Ishikawa (cell line): ENCODE measurements around the gene DHRS7.

Source experiments
- CEBPB ChIP-seq: IDR thresholded peaks from 2 replicates; pipeline ENCODE4 v1.6.1; 2012
- CREB1 ChIP-seq: IDR thresholded peaks from 2 replicates; pipeline ENCODE4 v1.6.1; 2012; ENCODE audit warnings: low read depth
- EGR1 ChIP-seq: IDR thresholded peaks from 2 replicates; pipeline ENCODE4 v1.6.1; 2012
- EP300 ChIP-seq: IDR thresholded peaks from 2 replicates; pipeline ENCODE4 v1.6.1; 2012; ENCODE audit warnings: borderline replicate concordance
- FOXM1 ChIP-seq: IDR thresholded peaks from 2 replicates; pipeline ENCODE4 v1.6.1; 2012; ENCODE audit warnings: low read depth, borderline replicate concordance
- MAX ChIP-seq: IDR thresholded peaks from 2 replicates; pipeline ENCODE4 v1.6.1; 2012
- NFIC ChIP-seq: IDR thresholded peaks from 2 replicates; pipeline ENCODE4 v1.6.1; 2012
- RAD21 ChIP-seq: IDR thresholded peaks from 2 replicates; pipeline ENCODE4 v1.6.1; 2012; ENCODE audit warnings: low read depth
- TAF1 ChIP-seq: IDR thresholded peaks from 2 replicates; pipeline ENCODE4 v1.6.1; 2012; ENCODE audit warnings: low read depth, mild to moderate bottlenecking
- TCF12 ChIP-seq: IDR thresholded peaks from 2 replicates; pipeline ENCODE4 v1.6.1; 2012; ENCODE audit warnings: low read depth
- TEAD4 ChIP-seq: IDR thresholded peaks from 2 replicates; pipeline ENCODE4 v1.6.1; 2012
- YY1 ChIP-seq: IDR thresholded peaks from 2 replicates; pipeline ENCODE4 v1.6.1; 2012; ENCODE audit warnings: low read depth
- ZBTB7A ChIP-seq: IDR thresholded peaks from 2 replicates; pipeline ENCODE4 v1.6.1; 2012; ENCODE audit warnings: low read depth
- TF ChIP-seq, protein P1 (sequence below): IDR thresholded peaks from 2 replicates; pipeline ENCODE4 v1.6.1; 2012
- TF ChIP-seq, protein P2 (sequence below): IDR thresholded peaks from 2 replicates; pipeline ENCODE4 v1.6.1; 2012; ENCODE audit warnings: low read depth, mild to moderate bottlenecking

Gene DHRS7

DNA sequence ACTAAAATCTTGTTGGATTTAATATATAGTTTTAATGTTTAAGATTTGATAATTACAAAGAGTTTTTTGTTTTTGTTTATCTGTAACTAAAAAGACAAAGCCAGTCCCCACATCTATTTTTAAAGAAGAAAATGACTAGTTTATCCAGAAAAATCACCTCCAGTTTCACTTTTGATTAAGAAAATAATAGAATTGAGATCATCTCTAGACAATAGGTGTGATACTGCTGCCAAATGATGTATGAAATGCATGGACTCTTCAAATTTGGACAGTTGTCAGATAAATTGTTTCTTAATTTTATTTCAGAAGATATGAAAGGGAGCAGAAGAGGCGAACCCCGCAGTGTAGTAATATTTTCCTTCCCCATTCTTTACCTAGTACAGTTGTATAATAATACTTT lies 53.5 kb downstream of the DHRS7 start:
- TF ChIP-seq, protein P1, sequence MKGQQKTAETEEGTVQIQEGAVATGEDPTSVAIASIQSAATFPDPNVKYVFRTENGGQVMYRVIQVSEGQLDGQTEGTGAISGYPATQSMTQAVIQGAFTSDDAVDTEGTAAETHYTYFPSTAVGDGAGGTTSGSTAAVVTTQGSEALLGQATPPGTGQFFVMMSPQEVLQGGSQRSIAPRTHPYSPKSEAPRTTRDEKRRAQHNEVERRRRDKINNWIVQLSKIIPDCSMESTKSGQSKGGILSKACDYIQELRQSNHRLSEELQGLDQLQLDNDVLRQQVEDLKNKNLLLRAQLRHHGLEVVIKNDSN = no peak
- TF ChIP-seq CREB1 (no peak), ZBTB7A (no peak), MAX (no peak), FOXM1 (no peak)

GRCh38 chr14:60107477-60107876 lies 57.7 kb downstream of the DHRS7 start:
- no peak for TF ChIP-seq TCF12
- no peak for TF ChIP-seq MAX
- TF ChIP-seq NFIC = no peak
- no peak for TF ChIP-seq RAD21
- TF ChIP-seq, protein P2, sequence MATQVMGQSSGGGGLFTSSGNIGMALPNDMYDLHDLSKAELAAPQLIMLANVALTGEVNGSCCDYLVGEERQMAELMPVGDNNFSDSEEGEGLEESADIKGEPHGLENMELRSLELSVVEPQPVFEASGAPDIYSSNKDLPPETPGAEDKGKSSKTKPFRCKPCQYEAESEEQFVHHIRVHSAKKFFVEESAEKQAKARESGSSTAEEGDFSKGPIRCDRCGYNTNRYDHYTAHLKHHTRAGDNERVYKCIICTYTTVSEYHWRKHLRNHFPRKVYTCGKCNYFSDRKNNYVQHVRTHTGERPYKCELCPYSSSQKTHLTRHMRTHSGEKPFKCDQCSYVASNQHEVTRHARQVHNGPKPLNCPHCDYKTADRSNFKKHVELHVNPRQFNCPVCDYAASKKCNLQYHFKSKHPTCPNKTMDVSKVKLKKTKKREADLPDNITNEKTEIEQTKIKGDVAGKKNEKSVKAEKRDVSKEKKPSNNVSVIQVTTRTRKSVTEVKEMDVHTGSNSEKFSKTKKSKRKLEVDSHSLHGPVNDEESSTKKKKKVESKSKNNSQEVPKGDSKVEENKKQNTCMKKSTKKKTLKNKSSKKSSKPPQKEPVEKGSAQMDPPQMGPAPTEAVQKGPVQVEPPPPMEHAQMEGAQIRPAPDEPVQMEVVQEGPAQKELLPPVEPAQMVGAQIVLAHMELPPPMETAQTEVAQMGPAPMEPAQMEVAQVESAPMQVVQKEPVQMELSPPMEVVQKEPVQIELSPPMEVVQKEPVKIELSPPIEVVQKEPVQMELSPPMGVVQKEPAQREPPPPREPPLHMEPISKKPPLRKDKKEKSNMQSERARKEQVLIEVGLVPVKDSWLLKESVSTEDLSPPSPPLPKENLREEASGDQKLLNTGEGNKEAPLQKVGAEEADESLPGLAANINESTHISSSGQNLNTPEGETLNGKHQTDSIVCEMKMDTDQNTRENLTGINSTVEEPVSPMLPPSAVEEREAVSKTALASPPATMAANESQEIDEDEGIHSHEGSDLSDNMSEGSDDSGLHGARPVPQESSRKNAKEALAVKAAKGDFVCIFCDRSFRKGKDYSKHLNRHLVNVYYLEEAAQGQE = no peak
- TF ChIP-seq TEAD4 = no peak
- TF ChIP-seq EGR1 = no peak
- no peak for TF ChIP-seq EP300
- no peak for TF ChIP-seq TAF1
- no peak for TF ChIP-seq CEBPB
- TF ChIP-seq, protein P1 = no peak
- no peak for TF ChIP-seq YY1
- no peak for TF ChIP-seq ZBTB7A
- TF ChIP-seq CREB1 = no peak
- no peak for TF ChIP-seq FOXM1

- TF ChIP-seq ZBTB7A (no peak), FOXM1 (no peak), EP300 (no peak), RAD21 (no peak), EGR1 (no peak)
Measured at GRCh38 chr14:60106339-60106738, 58.9 kb downstream of the DHRS7 start.

DNA sequence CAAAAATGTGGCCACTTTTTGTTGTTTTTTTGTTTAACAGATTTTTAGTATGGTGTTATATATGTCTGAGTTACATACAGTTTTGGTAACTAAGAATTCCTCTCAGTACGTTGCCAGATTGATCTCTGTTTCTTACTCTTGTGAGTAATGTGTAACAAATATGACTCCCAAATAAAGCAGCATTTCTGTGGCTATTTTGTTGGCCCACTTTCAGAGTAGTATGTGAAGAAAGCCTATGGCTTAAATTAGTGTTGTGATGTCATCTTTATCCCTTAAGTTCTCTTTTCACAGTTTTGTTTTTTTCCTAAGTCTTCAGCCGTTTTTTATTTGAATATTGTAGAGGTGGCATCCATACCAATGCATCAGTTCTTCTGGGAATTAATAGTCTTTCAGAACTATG lies 62.8 kb downstream of the DHRS7 start:
- no peak for TF ChIP-seq CREB1
- no peak for TF ChIP-seq TEAD4
- TF ChIP-seq TAF1 = no peak

DNA sequence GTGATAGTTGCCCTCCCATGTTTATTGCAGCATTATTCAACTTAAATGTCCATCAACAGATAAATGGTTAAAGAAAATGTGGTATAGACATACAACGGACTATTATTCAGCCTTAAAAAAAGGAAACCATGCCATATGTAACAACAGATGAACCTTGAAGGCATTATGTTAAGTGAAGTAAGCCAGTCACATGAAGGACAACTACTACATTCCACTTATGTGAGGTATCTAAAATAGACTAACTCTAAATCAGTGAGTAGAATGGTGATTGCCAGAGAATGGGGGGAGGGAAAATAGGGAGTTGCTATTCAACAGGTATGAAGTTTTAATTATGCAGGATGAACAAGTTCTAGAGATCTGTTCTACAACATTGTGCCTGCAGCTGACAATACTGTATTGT lies 63.4 kb downstream of the DHRS7 start:
- TF ChIP-seq, protein P1 = no peak
- TF ChIP-seq TEAD4 = no peak
- TF ChIP-seq, protein P2 = no peak
- no peak for TF ChIP-seq CREB1
- no peak for TF ChIP-seq EP300
- TF ChIP-seq CEBPB = no peak

DNA sequence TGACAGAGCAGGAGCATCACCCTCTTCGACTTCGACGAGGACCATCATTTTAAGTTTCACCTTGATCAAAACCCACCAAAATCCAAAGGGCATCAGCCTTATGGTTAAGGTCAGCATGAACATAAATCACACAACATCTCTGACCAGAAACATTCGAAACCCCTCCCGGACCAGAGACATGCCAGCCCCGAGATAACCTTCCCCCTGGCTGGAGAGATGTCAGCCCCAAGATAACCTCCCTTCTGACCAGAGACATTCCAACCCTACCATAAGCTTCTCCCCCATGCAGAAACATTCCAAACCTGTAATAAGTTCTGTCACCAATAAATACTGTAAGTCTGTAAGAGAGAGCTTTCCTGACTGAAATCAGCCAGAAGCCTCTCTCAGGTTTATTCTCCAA lies 67.2 kb downstream of the DHRS7 start:
- TF ChIP-seq CEBPB (no peak), TEAD4 (no peak), MAX (no peak)
- TF ChIP-seq, protein P2 = no peak
